Activated CD4-positive, alpha-beta T cell treated with anti-CD3 and anti-CD28 coated beads, Interleukin-2, Interleukin-6, amounts not matched to agents 100 ng/mL and 50 ng/mL, durations not matched to agents 16 hours and 8 hours (primary cell): ENCODE data around the gene SUPT7L.
"Not testable (repeated sequence)": the region's sequence is repeated elsewhere in the genome, so short reads cannot be mapped to it uniquely, and the experiment has no call there.

Experiments
- DNase-seq: peaks from one replicate; pipeline ENCODE4 v3.0.0-alpha.2; 2020

Gene SUPT7L

DNA sequence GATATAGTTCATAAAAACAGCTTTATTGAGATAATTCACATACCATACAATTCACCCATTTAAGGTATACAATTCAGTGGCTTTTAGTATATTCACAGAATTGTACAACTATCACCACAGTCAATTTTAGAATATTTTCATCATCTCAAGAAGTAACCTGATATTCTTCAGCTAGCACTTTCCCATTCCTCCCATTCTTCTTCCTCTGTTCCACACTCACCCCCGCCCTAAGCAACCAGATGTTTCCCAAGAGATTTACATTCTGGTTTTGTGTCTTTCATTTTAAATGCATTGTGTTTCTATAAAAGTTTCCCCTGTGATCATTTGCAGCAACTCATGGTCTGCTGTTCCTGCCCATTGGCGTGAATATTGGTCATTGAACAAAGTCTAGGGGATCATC is 29.1 kb downstream of the SUPT7L start:
- no peak for DNase-seq

DNA sequence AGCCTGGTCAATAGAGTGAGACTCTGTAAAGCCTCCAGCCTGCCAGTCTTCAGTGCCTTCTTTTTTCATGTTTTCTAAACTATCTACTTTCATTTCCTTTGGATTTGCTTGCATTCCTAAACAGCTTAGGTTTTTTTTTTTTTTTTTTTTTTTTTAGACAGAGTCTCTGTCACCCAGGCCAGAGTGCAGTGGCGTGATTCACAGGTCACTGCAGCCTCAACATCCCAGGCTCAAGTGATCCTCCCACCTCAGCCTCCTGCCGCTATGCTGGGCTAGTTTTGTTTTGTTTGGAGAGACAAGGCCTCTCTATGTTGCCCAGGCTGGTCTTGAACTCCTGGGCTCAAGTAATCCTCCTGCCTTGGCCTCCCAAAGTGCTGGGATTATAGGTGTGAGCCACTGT is 33.2 kb downstream of the SUPT7L start:
- not testable (repeated sequence) for DNase-seq

DNA sequence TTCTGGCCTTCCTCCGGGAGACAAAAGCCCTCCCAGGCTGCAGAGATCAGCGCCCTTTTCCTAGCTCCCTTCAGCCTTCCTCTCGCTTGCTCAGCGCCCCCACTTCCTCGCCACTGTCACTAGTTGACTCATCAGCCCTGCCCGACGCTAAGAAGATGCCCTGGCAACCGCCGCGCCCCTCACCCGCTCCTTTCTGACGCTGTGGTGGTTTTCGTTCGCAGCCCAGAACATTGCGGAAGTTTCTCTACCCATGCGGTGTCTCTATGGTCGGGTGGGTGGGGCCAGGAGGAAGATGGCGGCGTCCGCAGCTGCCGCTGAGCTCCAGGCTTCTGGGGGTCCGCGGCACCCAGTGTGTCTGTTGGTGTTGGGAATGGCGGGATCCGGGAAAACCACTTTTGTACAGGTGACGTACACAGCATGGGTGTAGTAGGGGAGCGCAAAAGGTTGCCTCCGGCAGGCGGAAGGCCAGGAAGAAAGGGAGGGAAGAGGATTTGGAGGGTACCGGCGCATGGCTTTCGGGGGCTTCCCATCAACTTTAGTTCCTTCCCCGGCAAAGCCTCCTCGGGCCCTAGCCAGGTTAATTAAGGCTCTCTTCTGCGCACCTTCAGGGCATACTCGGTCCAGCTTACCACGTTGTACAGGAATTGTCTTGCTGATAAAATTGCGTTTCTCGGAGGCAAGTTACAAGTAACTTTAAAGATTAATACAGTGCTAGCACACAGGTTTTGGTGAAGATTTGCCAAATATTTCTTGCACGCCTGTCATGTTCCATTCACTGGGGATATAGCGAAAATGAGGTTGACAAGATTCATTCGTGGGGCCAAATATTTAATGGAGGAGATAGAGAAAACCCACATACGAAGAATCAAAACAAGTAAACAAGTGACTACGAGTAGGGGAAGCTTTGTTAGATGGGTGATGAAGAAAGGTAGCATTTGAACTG is 34.4 kb downstream of the SUPT7L start, which contains the start of the genes CCDC121 and GPN1:
TSS of gene CCDC121 (minus strand) at position 246 of the 943 bp plus-strand sequence. CDS start 1,213 bp downstream, outside the sequence.
TSS of gene GPN1 (plus strand) at position 284 of the 943 bp plus-strand sequence. CDS start at position 293, 9 bp downstream.
- peak; percentile 97 for DNase-seq

DNA sequence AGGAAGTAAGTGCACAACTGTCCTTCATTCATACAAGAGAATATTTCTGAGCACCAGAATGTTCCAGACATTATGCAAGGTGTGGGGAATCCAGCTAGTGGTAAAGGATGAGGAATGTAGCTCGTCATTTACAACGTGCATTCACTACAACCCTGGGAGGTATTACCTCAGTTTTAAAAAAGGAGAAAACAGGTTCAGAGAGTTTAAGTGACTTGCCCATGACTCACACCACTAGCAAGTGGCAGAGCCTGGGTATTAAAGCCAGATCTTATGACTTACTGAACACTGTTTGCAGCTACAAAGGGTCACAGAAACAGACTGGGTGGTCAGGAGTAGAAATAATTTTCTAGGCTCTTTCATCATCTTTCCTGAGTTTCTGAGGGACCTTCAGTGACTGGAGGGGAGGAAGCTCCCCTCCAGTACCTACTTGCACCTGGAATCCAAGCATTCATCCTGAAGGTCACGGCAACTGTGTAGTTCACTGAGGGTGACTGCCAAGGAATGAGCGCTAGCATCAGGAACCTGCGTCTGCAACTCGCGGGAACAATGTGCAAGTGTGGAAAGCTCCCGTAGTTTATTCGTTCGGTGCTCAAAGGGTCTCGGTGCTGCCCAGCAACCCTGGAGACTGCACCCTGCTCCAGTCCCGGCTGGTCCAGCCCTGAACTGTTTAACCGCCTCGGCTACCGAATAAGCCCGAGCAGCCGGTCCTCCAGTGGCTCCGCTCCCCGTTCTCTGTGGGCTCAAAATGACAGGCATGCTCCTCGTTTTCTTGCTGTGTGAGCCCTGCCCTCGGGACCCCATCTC is 35.2 kb downstream of the SUPT7L start:
- peak; percentile 36 for DNase-seq

DNA sequence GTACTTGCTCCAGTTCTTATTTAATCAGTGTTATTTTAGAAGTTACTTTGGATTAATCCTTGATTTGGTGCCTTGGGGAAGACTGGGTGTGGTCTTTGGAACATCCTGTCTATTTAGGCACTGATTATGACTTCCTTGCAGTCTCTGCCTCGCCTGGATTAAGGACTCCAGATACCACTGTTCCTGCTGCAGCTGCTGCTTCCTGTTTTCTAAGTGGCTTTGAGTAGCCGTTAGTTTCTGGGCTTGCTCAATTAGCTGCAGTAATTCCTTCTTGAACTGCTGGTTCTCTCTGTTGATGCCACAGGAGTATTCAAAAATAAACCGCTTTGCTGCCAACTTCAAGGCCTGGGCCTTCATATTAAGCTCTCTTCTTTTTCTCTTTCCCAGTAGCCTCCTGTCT is 36.5 kb downstream of the SUPT7L start:
- not testable (repeated sequence) for DNase-seq

DNA sequence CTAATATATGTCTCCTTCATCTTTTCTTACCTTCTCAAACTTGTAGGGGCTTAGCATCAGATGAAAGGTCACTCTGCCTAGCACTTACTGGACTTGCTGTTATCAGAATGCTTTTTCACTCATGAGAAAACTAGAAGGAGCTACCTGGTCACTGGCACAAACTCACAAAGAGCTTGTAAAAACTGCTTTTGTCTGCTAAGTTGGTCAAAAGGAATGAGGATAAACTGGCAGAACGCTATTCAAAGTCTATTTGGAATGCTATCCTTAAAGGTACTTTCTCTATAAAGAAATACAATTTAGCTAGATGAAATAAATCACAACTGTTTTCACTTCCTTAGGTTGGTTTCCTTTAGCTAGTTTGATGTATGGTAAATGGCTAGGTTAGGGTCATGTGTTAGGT is 37.1 kb downstream of the SUPT7L start:
- not testable (repeated sequence) for DNase-seq

DNA sequence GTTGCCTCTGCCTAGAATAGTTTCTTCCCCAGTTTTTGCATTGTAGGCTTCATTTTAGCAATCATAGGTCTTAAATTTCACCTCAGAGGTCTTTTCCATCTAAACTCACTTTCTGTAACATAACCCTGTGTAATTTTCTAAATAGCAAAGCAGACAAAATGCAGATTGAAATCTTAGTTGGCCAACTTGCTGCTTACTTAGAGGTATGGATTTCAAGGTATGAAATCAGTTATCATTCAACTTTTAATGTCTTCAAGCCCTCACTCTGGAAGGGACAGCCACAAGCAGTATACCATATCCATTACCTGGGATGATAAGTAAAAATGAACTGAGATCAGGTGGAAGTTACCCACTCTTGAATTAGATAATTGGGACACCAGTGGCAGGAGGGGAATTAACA is 38.5 kb downstream of the SUPT7L start:
- DNase-seq: no peak

DNA sequence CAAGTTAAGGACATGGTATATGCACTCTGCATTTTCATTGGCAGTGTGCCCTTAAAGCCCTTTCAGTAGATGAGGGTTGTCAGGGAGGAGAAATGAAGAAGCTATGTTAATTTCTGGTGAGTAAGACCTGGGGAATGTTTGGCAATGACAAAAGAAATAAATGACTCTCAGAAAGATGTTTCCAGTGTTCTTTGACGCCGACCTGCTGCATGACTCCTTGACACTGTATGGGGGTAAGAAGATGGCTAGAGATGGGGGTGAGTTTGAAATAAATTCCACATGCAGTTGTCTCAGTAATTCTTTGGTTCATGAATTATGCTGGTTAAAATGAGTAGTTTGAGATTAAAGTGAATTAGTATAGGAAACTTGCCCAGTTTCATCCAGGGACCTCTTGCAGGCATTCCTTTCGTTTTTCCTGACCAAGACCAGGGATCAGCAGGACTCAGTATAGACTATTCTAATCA is 40.5 kb downstream of the SUPT7L start:
- no peak for DNase-seq

DNA sequence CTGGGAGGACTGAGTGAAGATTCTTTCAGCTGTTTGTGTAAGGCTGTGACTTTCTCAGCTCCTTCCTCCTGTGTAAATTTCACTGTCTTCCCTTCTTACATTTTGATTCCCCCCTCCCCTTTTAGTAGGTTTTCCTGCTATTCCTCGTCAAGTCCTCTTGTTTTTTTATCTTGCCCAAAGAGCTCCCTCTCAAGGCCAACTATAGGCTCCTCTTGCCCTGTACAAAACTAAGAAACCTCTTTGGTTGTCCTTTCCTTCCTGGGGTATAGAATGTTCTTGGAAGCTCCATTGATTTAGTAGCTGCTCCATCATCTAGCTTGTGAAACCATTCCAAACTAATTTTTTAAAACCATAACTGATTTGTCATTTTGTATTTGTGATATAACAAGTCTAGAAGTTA is 41.9 kb downstream of the SUPT7L start:
- DNase-seq: no peak

DNA sequence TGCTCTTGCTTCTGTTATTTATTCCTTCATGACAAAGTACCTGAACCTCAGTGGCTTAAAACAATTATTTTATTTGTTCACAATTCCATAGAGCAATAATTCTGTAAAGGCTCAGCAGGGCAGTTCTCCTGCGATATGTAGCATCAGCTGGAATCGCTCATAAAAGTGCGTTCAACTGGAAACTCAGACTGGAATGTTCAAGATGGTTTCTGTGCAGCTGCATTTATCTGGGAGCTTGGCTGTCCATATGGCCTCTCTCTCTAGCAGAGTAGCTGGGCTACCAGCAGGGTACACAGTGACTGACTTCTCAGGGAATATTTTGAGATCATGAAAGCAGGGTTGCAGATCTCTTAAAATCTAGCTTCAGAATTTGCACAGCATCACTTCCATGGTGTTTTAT is 48.1 kb downstream of the SUPT7L start:
- no peak for DNase-seq

DNA sequence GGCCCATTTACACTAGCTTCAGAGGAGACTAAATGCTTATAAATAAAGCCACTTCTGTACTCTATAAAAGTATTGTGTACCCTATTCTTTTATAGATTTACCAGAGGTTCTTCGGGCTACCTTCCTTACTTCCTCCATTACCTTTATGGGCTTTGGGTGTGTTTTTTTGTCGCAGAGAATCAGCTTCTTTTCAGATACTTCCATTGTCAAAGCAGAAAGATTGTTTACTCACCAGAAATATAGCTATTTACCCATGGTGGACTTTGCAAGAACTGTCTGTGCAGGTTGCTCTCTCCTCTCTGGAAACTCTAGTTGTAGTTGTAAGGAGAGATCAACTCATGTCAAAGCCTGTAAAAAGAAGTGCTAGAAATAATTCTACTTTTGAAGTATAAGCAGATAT is 49.4 kb downstream of the SUPT7L start:
- DNase-seq: no peak

DNA sequence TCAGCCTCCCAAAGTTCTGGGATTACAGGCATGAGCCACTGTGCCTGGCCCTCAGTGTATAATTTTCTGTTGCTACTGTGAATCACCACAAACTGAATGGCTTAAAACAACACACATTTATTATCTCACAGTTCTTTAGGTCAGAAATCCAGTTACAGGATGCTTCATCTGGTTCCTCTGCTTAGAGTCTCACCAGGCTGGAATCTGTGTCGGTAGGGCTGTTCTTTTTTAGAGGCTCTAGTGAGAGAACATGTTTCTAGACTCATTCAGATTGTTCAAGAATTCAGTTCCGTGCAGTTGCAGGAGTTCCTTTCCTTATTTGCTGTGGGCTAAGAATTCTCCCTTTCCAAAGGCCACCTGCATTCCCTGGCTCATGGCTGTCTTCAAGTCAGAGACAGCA is 56.8 kb downstream of the SUPT7L start:
- no peak for DNase-seq
